Suprapubic skin (tissue), 4 donors: ENCODE results near the gene UBXN2A. TPM values are rescaled to one million over a fixed set of nuclear protein-coding genes. Genes with fewer than 3 reads are reported as not detected.

Source experiments
- DNase-seq, 2 donors: peaks; one replicate each; pipeline ENCODE4 v3.0.0-alpha.2; 2019; ENCODE audit warnings: low spot score in 2 of 2
- H3K27ac ChIP-seq: fragments of 200-600 bp; sonication (generic); one replicate; pipeline ENCODE4 v1.5.1; 2019
- H3K27me3 ChIP-seq: fragments of 200-600 bp; sonication (generic); one replicate; pipeline ENCODE4 v1.5.1; 2019
- H3K36me3 ChIP-seq: fragments of 200-600 bp; sonication (generic); one replicate; pipeline ENCODE4 v1.5.1; 2019
- H3K4me1 ChIP-seq: fragments of 200-600 bp; sonication (generic); one replicate; pipeline ENCODE4 v1.5.1; 2019
- H3K4me3 ChIP-seq: fragments of 200-600 bp; sonication (generic); one replicate; pipeline ENCODE4 v1.5.1; 2019; ENCODE audit warnings: mild to moderate bottlenecking
- H3K9me3 ChIP-seq: fragments of 200-600 bp; sonication (generic); one replicate; pipeline ENCODE4 v1.5.1; 2019
- EP300 ChIP-seq: sonication (generic); formaldehyde crosslinking; IDR thresholded peaks from one replicate; pipeline ENCODE4 v1.6.1; 2017; ENCODE audit warnings: antibody characterized with exemption
- POLR2A ChIP-seq, 2 donors: fragments of 450-650 bp; IDR thresholded peaks; one replicate each; pipeline ENCODE4 v1.6.1; 2017; ENCODE audit warnings: antibody characterized with exemption in 2 of 2, mild to moderate bottlenecking in 2 of 2, moderate library complexity in 2 of 2
- POLR2AphosphoS5 ChIP-seq, 3 donors: sonication (generic); formaldehyde crosslinking; IDR thresholded peaks; one replicate each; pipeline ENCODE4 v1.6.1; 2017; ENCODE audit warnings: antibody characterized with exemption in 3 of 3
- WGBS: methylation state at CpG from one replicate; pipeline ENCODE4 v1.1.5; 2018; 5-methylcytosine and 5-hydroxymethylcytosine counted together
- total RNA-seq, 4 donors: library from RNA; depleted of rRNA; stranded (reverse); fragments of >200 nt; gene quantifications; one replicate each; pipeline ENCODE4 v1.1.0, GENCODE V29; 2016
- TF ChIP-seq, protein P1 (sequence below), 2 donors: fragments of 200-600 bp in 1 of 2; fragments of 450-650 bp in 1 of 2; sonication (generic) in 1 of 2; IDR thresholded peaks; one replicate each; pipeline ENCODE4 v1.5.1; 2016 to 2019; ENCODE audit warnings: antibody characterized with exemption in 2 of 2, mild to moderate bottlenecking in 1 of 2, moderate library complexity in 1 of 2

Gene UBXN2A
- total RNA-seq, 4 donors from 2014 or later = 10.0 to 15.1 (median 12.1) TPM

DNA sequence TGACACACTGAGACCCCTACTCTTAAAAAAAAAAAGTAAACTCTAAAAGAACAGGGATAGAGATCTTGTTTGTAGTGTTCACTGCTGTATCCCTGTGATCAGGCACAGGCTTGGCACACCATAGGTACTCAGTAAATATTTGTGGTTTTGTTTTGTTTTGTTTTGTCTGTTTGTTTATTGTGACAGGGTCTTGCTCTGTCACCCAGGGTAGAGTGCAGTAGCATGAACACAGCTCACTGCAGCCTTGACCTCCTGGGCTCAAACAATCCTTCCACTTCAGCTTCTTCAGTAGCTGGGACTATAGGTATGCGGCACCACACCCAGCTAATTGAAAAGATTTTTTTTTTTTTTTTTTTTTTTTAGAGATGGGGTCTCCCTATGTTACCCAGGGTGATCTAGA is 112.7 kb downstream of the UBXN2A start:
- Histone ChIP-seq H3K27ac (no peak overlapping the region), H3K4me3 (no peak overlapping the region), H3K4me1 (peaks cover 22% of the 10 kb centered on the region), H3K36me3 (no peaks in the 10 kb centered on the region), H3K27me3 (no peaks in the 10 kb centered on the region), H3K9me3 (no peaks in the 10 kb centered on the region)
- 85% methylated on average over 1 of the region's 1 CpG for WGBS
- TF ChIP-seq, protein P1, sequence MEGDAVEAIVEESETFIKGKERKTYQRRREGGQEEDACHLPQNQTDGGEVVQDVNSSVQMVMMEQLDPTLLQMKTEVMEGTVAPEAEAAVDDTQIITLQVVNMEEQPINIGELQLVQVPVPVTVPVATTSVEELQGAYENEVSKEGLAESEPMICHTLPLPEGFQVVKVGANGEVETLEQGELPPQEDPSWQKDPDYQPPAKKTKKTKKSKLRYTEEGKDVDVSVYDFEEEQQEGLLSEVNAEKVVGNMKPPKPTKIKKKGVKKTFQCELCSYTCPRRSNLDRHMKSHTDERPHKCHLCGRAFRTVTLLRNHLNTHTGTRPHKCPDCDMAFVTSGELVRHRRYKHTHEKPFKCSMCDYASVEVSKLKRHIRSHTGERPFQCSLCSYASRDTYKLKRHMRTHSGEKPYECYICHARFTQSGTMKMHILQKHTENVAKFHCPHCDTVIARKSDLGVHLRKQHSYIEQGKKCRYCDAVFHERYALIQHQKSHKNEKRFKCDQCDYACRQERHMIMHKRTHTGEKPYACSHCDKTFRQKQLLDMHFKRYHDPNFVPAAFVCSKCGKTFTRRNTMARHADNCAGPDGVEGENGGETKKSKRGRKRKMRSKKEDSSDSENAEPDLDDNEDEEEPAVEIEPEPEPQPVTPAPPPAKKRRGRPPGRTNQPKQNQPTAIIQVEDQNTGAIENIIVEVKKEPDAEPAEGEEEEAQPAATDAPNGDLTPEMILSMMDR (IDR thresholded peaks at IDR 0.05) = no peak
- TF ChIP-seq EP300 = no peak
- no peak for TF ChIP-seq POLR2A (IDR thresholded peaks at IDR 0.05)
- TF ChIP-seq POLR2AphosphoS5 (IDR thresholded peaks at IDR 0.05) = no peak
- no peak for DNase-seq

Other genes starting within 250 kb of the UBXN2A start
- gene ATAD2B, start 13.3 kb upstream of the UBXN2A start, total RNA-seq = 10 to 100 TPM; 28.8 to 81.9 (median 31.8) TPM
- 1 to 10 TPM in 1 of 4 donors, not detected in 3; 1.6 TPM for gene MFSD2B, start 69.6 kb downstream of the UBXN2A start, total RNA-seq
- 1 to 10 TPM; 2.5 to 8.5 (median 4.1) TPM for gene WDCP, start 106.9 kb downstream of the UBXN2A start, total RNA-seq
- 1 to 10 TPM; 4.3 to 8.0 (median 6.6) TPM for gene FKBP1B, start 109.3 kb downstream of the UBXN2A start, total RNA-seq
- gene SF3B6, start 135.9 kb downstream of the UBXN2A start, total RNA-seq = 100 to 1,000 TPM in 1 of 4 donors, 10 to 100 TPM in 3; 72.1 to 101 (median 85.6) TPM
- gene TP53I3, start 144.4 kb downstream of the UBXN2A start, total RNA-seq = 10 to 100 TPM in 3 of 4 donors, 1 to 10 TPM in 1; 6.7 to 15.5 (median 12.3) TPM
- gene PFN4, start 182.9 kb downstream of the UBXN2A start, total RNA-seq = 1 to 10 TPM in 1 of 4 donors, not detected in 3; 1.0 TPM
- gene FAM228B, start 183.0 kb downstream of the UBXN2A start, total RNA-seq = 10 to 100 TPM in 1 of 4 donors, 1 to 10 TPM in 3; 4.1 to 14.6 (median 7.5) TPM
- gene FAM228A, start 234.6 kb downstream of the UBXN2A start, total RNA-seq = under 1 TPM in 2 of 4 donors, not detected in 2; 0.72 to 0.89 TPM